Panc1 (cell line): Measurements from ENCODE around the gene FBXL4.

Source experiments
- REST ChIP-seq, 2 experiments: IDR thresholded peaks; 2 replicates each; pipeline ENCODE4 v1.6.1; 2011 to 2012; ENCODE audit warnings: low read depth in 2 of 2, control low read depth in 1 of 2, low read length in 1 of 2, mild to moderate bottlenecking in 1 of 2, moderate library complexity in 1 of 2; ENCODE audit not compliant: insufficient read depth in 1 of 2
- TF ChIP-seq, protein P1 (sequence below): fragments of 450-650 bp; IDR thresholded peaks from 2 replicates; pipeline ENCODE4 v1.5.1; 2017; ENCODE audit warnings: mild to moderate bottlenecking

- TF ChIP-seq, protein P1, sequence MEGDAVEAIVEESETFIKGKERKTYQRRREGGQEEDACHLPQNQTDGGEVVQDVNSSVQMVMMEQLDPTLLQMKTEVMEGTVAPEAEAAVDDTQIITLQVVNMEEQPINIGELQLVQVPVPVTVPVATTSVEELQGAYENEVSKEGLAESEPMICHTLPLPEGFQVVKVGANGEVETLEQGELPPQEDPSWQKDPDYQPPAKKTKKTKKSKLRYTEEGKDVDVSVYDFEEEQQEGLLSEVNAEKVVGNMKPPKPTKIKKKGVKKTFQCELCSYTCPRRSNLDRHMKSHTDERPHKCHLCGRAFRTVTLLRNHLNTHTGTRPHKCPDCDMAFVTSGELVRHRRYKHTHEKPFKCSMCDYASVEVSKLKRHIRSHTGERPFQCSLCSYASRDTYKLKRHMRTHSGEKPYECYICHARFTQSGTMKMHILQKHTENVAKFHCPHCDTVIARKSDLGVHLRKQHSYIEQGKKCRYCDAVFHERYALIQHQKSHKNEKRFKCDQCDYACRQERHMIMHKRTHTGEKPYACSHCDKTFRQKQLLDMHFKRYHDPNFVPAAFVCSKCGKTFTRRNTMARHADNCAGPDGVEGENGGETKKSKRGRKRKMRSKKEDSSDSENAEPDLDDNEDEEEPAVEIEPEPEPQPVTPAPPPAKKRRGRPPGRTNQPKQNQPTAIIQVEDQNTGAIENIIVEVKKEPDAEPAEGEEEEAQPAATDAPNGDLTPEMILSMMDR = no peak
- no peak for TF ChIP-seq REST (IDR thresholded peaks at IDR 0.05; ENCODE audit: insufficient read depth in 1 of 2, low read depth in 2 of 2, low read length in 1 of 2)
Observed at GRCh38 chr6:98909236-98909635, 38.5 kb downstream of the FBXL4 start.
